Adrenal gland (tissue), 12 donors: ENCODE measurements around the gene RASAL1. TPM values are rescaled to one million over a fixed set of nuclear protein-coding genes. Genes with fewer than 3 reads are reported as not detected.

Experiments used
- DNase-seq, 7 donors: peaks; one replicate each; pipeline ENCODE4 v3.0.0-alpha.2; 2019 to 2020
- H3K27ac ChIP-seq, 5 donors: fragments of 200-600 bp; sonication (generic) in 4 of 5; 1 replicate in 3 of 5; 2 replicates in 2 of 5; pipeline versions ENCODE4 v1.5.1 to v1.8.0; 2016 to 2020; ENCODE audit warnings: mild to moderate bottlenecking in 1 of 5
- H3K27me3 ChIP-seq: fragments of 200-600 bp; 2 replicates; pipeline ENCODE4 v1.8.0; 2021
- H3K36me3 ChIP-seq, 2 donors: fragments of 200-600 bp; replicated peaks in 1 of 2; 1 replicate in 1 of 2; 2 replicates in 1 of 2; pipeline versions ENCODE4 v1.5.1 to v1.8.0; 2018 to 2022
- H3K4me1 ChIP-seq, 2 donors: fragments of 200-600 bp; replicated peaks in 1 of 2; 1 replicate in 1 of 2; 2 replicates in 1 of 2; pipeline versions ENCODE4 v1.5.1 to v1.8.0; 2018 to 2021
- H3K4me3 ChIP-seq, 4 donors: fragments of 200-600 bp; sonication (generic) in 3 of 4; one replicate each; pipeline ENCODE4 v1.5.1; 2016 to 2018
- H3K9me3 ChIP-seq, 3 donors: fragments of 200-600 bp; sonication (generic) in 1 of 3; replicated peaks in 1 of 3; 1 replicate in 2 of 3; 2 replicates in 1 of 3; pipeline versions ENCODE4 v1.5.1 to v1.8.0; 2016 to 2021
- POLR2A ChIP-seq, 2 donors: fragments of 450-650 bp; IDR thresholded peaks; one replicate each; pipeline ENCODE4 v1.6.1; 2017; ENCODE audit warnings: antibody characterized with exemption in 2 of 2, mild to moderate bottlenecking in 2 of 2, moderate library complexity in 1 of 2
- WGBS, 4 donors: extraction: QIAGEN DNeasy Blood & Tissue Kit in 2 of 4; methylation state at CpG; one replicate each; pipeline versions ENCODE4 v1.1.5 to v1.1.7; 2013 to 2017; 5-methylcytosine and 5-hydroxymethylcytosine counted together
- intact Hi-C, 2 donors: fragments of 100-400 bp; cut with DNase I; formaldehyde crosslinking; loops; one replicate each; pipeline versions ENCODE4 v1.14.1 to v1.15.0; 2022 to 2023
- polyA plus RNA-seq, 3 donors: library from polyadenylated mRNA; stranded (reverse); fragments of 200-250 nt in 2 of 3; fragments of 350-450 nt in 1 of 3; fragmentation: Illumina TruSeq in 1 of 3; extraction: RNeasy Lipid Tissue Mini Kit (QIAGEN cat#74804) in 1 of 3; gene quantifications; one replicate each; pipeline ENCODE4 v1.2.3, GENCODE V29; 2013 to 2014
- total RNA-seq, 9 donors: library from RNA; depleted of rRNA in 4 of 9; stranded (reverse); fragments of >200 nt in 4 of 9; fragments of 120-200 nt in 1 of 9; fragmentation: NEBNext Ultra II Directional in 1 of 9; extraction: Animal tissue kit (Norgen Biotek cat#: 25700) in 1 of 9; gene quantifications; one replicate each; pipeline versions ENCODE4 v1.1.0 to v1.2.4, GENCODE V29; 2013 to 2023
- TF ChIP-seq, protein P1 (sequence below), 6 experiments: fragments of 450-650 bp in 4 of 6; fragments of 200-600 bp in 2 of 6; sonication (generic) in 1 of 6; IDR thresholded peaks; 1 replicate in 5 of 6; 2 replicates in 1 of 6; pipeline versions ENCODE4 v1.5.1 to v1.8.0; 2016 to 2021; ENCODE audit warnings: antibody characterized with exemption in 6 of 6, mild to moderate bottlenecking in 2 of 6, moderate library complexity in 1 of 6
- donor health status: healthy with polysubstance abuse.
- donor health status: Bipolar disorder and iron deficiency.
- donor health status: DM: yes; HTN: yes; CAD: no.
- donor health status: DM: no; HTN: no; CAD: no.
- donor health status: DM: no; HTN: no; CAD: no.
- donor health status: DM: yes; HTN: yes; CAD: no.

Gene RASAL1
- total and polyA plus RNA-seq, 12 donors, result 22.6 to 90.4 (median 43.3) TPM

DNA sequence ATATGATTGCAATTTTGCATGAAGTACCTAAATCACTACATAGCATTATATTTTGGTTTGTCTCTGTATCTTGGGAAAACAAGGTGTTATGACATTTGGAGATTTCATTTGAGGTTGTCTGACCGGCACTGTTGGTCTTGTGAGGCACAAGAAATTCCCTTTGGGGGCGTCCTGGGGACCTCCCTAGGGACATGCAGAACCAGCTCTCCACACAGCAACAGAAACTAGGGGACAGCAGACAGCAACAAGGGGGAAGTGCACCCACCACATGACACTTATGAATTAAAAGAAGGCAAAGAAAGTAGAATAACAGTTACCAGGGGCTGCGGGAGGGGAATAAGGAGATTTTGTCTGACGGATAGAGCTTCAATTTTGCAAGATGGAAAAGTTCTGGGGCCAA lies 35.4 kb upstream of the RASAL1 start:
- H3K4me3 ChIP-seq, result no peak overlapping the region
- no peaks in the 10 kb centered on the region for H3K27me3 ChIP-seq
- peaks cover 0 to 89% of the 10 kb centered on the region in 2 donors for H3K36me3 ChIP-seq
- H3K4me1 ChIP-seq, result peaks cover 0 to 4% of the 10 kb centered on the region in 2 donors
- intact Hi-C loops, result loop anchor here in 1 of 2 donors (5.0 kb wide), 1 partner anchor 119 kb away; no protein-coding TSS in a partner anchor
- no peak overlapping the region for H3K27ac ChIP-seq
- no peak for DNase-seq
- WGBS, 4 donors, result 91 to 95% (median 93%) methylated on average over 4 of the region's 4 CpGs
- H3K9me3 ChIP-seq, result no peaks in the 10 kb centered on the region
- TF ChIP-seq POLR2A (IDR thresholded peaks at IDR 0.05), result no peak
- TF ChIP-seq, protein P1, sequence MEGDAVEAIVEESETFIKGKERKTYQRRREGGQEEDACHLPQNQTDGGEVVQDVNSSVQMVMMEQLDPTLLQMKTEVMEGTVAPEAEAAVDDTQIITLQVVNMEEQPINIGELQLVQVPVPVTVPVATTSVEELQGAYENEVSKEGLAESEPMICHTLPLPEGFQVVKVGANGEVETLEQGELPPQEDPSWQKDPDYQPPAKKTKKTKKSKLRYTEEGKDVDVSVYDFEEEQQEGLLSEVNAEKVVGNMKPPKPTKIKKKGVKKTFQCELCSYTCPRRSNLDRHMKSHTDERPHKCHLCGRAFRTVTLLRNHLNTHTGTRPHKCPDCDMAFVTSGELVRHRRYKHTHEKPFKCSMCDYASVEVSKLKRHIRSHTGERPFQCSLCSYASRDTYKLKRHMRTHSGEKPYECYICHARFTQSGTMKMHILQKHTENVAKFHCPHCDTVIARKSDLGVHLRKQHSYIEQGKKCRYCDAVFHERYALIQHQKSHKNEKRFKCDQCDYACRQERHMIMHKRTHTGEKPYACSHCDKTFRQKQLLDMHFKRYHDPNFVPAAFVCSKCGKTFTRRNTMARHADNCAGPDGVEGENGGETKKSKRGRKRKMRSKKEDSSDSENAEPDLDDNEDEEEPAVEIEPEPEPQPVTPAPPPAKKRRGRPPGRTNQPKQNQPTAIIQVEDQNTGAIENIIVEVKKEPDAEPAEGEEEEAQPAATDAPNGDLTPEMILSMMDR (IDR thresholded peaks at IDR 0.05), result no peak

DNA sequence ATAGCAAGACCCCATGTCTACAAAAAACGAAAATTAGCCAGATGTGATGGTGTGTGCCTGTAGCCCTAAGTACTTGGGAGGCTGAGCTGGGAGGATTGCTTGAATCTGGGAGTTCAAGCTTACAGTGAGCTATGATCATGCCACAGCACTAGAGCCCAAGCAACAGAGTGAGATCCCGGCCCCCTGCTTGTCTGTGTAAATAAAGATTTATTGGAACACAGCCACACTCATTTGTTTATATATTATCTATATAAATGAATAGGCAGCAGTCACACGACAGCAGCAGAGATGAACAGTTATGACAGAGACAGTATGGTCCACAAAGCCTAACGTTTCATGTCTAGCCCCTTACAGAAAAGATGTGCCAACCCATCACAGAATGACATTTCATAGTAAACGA lies 34.9 kb upstream of the RASAL1 start:
- intact Hi-C loops, result loop anchor here in 1 of 2 donors (5.0 kb wide), 1 partner anchor 118 kb away; no protein-coding TSS in a partner anchor
- Histone ChIP-seq H3K27ac (no peak overlapping the region), H3K36me3 (peaks cover 0 to 89% of the 10 kb centered on the region in 2 donors), H3K27me3 (no peaks in the 10 kb centered on the region), H3K9me3 (no peaks in the 10 kb centered on the region), H3K4me1 (peaks cover 0 to 4% of the 10 kb centered on the region in 2 donors), H3K4me3 (no peak overlapping the region)
- no peak for DNase-seq
- WGBS, 4 donors, result 93 to 94% (median 93%) methylated on average over 5 of the region's 5 CpGs
- TF ChIP-seq, protein P1 (IDR thresholded peaks at IDR 0.05), result no peak
- TF ChIP-seq POLR2A (IDR thresholded peaks at IDR 0.05), result no peak

DNA sequence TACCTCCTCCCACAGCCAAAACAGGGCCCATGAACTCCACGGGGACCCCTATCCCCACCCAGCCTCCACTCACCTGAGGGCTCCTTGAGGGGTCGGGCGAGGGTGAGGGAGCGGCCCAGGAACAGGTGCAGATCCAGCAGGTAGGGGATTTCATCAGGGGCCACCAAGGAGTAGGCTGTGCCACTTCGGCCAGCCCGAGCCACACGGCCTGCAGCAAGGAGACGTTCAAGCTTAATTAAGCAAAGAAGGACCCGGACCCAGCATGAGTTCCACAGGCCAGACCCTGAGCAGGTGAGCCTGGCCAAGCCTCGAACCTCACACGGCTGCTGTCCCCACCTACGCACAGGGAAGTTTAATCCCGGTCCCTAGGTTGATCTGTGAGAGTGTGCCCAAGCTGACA lies 34.1 kb upstream of the RASAL1 start:
- DNase-seq, result no peak
- peaks cover 0 to 91% of the 10 kb centered on the region in 2 donors for H3K36me3 ChIP-seq
- intact Hi-C loops, result loop anchor here in 1 of 2 donors (5.0 kb wide), 1 partner anchor 117 kb away; no protein-coding TSS in a partner anchor
- H3K9me3 ChIP-seq, result no peaks in the 10 kb centered on the region
- no peak overlapping the region for H3K4me3 ChIP-seq
- no peaks in the 10 kb centered on the region for H3K27me3 ChIP-seq
- no peak overlapping the region for H3K27ac ChIP-seq
- TF ChIP-seq POLR2A (IDR thresholded peaks at IDR 0.05), result no peak
- TF ChIP-seq, protein P1 (IDR thresholded peaks at IDR 0.05), result no peak
- peaks cover 0 to 4% of the 10 kb centered on the region in 2 donors for H3K4me1 ChIP-seq
- 84 to 95% (median 94%) methylated on average over 6 to 13 of the region's 13 CpGs for WGBS, 4 donors

DNA sequence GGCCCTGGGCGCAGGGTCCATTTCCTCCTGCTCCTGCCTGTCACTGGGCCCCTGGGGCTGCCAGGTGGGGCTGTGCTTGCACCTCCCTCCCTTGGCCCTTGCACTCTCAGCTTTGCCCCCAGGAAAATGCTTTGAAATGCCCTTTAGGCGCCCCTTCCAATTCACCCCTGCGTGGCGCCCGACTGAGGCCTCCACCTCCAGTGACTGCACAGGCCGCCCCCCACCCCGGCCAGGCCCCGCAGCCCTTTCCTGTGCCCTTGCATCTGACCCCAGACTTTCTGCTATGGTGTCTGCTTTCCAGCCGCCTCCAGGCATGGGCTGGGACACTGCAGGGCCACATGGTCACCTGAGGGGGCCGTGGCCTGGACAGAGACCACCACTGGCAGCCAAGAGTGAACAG lies 32.3 kb upstream of the RASAL1 start:
- no peak for DNase-seq
- intact Hi-C loops, result no loop called here
- Histone ChIP-seq H3K27ac (no peak overlapping the region), H3K9me3 (no peaks in the 10 kb centered on the region), H3K36me3 (peaks cover 0 to 94% of the 10 kb centered on the region in 2 donors), H3K4me3 (no peak overlapping the region), H3K27me3 (no peaks in the 10 kb centered on the region), H3K4me1 (no peaks in the 10 kb centered on the region)
- WGBS, 4 donors, result 91 to 95% (median 92%) methylated on average over 6 to 10 of the region's 10 CpGs
- TF ChIP-seq, protein P1 (IDR thresholded peaks at IDR 0.05), result no peak
- TF ChIP-seq POLR2A (IDR thresholded peaks at IDR 0.05), result no peak
